ENCODE measurements around the gene PLEKHO2.

The PLEKHO2 gene

GRCh38 chr15:64856429-64857145 is 14.9 kb downstream of the PLEKHO2 start:
- TF ChIP-seq ZNF274 (IDR thresholded peaks at IDR 0.05; ENCODE audit: low read depth, low read length): no peak

GRCh38 chr15:64857421-64857820 is 15.7 kb downstream of the PLEKHO2 start:
- H3K4me3 ChIP-seq (ENCODE audit: low read length): no peak overlapping the region

More at GRCh38 chr15:64856429-64857145, 14.9 kb downstream of the PLEKHO2 start:
- no peak overlapping the region for H3K4me3 ChIP-seq (ENCODE audit: low read length)

GRCh38 chr15:64858021-64858575 is 16.4 kb downstream of the PLEKHO2 start:
- TF ChIP-seq ZNF274 (IDR thresholded peaks at IDR 0.05; ENCODE audit: low read depth, low read length): no peak
- no peak overlapping the region for H3K4me3 ChIP-seq (ENCODE audit: low read length)

More at GRCh38 chr15:64857421-64857820, 15.7 kb downstream of the PLEKHO2 start:
- no peak for TF ChIP-seq ZNF274 (IDR thresholded peaks at IDR 0.05; ENCODE audit: low read depth, low read length)

GRCh38 chr15:64859226-64859625 is 17.5 kb downstream of the PLEKHO2 start:
- H3K4me3 ChIP-seq (ENCODE audit: low read length): no peak overlapping the region
- no peak for TF ChIP-seq ZNF274 (IDR thresholded peaks at IDR 0.05; ENCODE audit: low read depth, low read length)

- TF ChIP-seq ZNF274 (IDR thresholded peaks at IDR 0.05; ENCODE audit: low read depth, low read length): no peak
- H3K4me3 ChIP-seq (ENCODE audit: low read length): no peak overlapping the region
These were observed 19.6 kb downstream of the PLEKHO2 start for GRCh38 chr15:64861331-64861730.

- no peak for TF ChIP-seq ZNF274 (IDR thresholded peaks at IDR 0.05; ENCODE audit: low read depth, low read length)
These were observed 20.2 kb downstream of the PLEKHO2 start for GRCh38 chr15:64861960-64862359.

GRCh38 chr15:64862408-64862807 is 20.7 kb downstream of the PLEKHO2 start:
- no peak for TF ChIP-seq ZNF274 (IDR thresholded peaks at IDR 0.05; ENCODE audit: low read depth, low read length)
- H3K4me3 ChIP-seq (ENCODE audit: low read length): no peak overlapping the region

More at GRCh38 chr15:64861960-64862359, 20.2 kb downstream of the PLEKHO2 start:
- H3K4me3 ChIP-seq (ENCODE audit: low read length): no peak overlapping the region

GRCh38 chr15:64864068-64864467 is 22.4 kb downstream of the PLEKHO2 start:
- no peak overlapping the region for H3K4me3 ChIP-seq (ENCODE audit: low read length)
- no peak for TF ChIP-seq ZNF274 (IDR thresholded peaks at IDR 0.05; ENCODE audit: low read depth, low read length)

- no peak overlapping the region for H3K4me3 ChIP-seq (ENCODE audit: low read length)
These were observed 23.6 kb downstream of the PLEKHO2 start for GRCh38 chr15:64865126-64865997.

GRCh38 chr15:64865998-64866520 is 24.3 kb downstream of the PLEKHO2 start:
- no peak overlapping the region for H3K4me3 ChIP-seq (ENCODE audit: low read length)

More at GRCh38 chr15:64865126-64865997, 23.6 kb downstream of the PLEKHO2 start:
- TF ChIP-seq ZNF274 (IDR thresholded peaks at IDR 0.05; ENCODE audit: low read depth, low read length): no peak

GRCh38 chr15:64869501-64869900 is 27.8 kb downstream of the PLEKHO2 start:
- TF ChIP-seq ZNF274 (IDR thresholded peaks at IDR 0.05; ENCODE audit: low read depth, low read length): no peak
- no peak overlapping the region for H3K4me3 ChIP-seq (ENCODE audit: low read length)

More at GRCh38 chr15:64865998-64866520, 24.3 kb downstream of the PLEKHO2 start:
- no peak for TF ChIP-seq ZNF274 (IDR thresholded peaks at IDR 0.05; ENCODE audit: low read depth, low read length)

- no peak overlapping the region for H3K4me3 ChIP-seq (ENCODE audit: low read length)
- TF ChIP-seq ZNF274 (IDR thresholded peaks at IDR 0.05; ENCODE audit: low read depth, low read length): no peak
These were observed 28.6 kb downstream of the PLEKHO2 start for GRCh38 chr15:64870353-64870752.

GRCh38 chr15:64875641-64876223 is 34.0 kb downstream of the PLEKHO2 start:
- no peak for TF ChIP-seq ZNF274 (IDR thresholded peaks at IDR 0.05; ENCODE audit: low read depth, low read length)
- no peak overlapping the region for H3K4me3 ChIP-seq (ENCODE audit: low read length)

- TF ChIP-seq ZNF274 (IDR thresholded peaks at IDR 0.05; ENCODE audit: low read depth, low read length): no peak
- no peak overlapping the region for H3K4me3 ChIP-seq (ENCODE audit: low read length)
These were observed 35.7 kb downstream of the PLEKHO2 start for GRCh38 chr15:64877435-64877834.

All from GM08714 (cell line).